Measurements from ENCODE around the gene MYL3.

MYL3 gene

DNA sequence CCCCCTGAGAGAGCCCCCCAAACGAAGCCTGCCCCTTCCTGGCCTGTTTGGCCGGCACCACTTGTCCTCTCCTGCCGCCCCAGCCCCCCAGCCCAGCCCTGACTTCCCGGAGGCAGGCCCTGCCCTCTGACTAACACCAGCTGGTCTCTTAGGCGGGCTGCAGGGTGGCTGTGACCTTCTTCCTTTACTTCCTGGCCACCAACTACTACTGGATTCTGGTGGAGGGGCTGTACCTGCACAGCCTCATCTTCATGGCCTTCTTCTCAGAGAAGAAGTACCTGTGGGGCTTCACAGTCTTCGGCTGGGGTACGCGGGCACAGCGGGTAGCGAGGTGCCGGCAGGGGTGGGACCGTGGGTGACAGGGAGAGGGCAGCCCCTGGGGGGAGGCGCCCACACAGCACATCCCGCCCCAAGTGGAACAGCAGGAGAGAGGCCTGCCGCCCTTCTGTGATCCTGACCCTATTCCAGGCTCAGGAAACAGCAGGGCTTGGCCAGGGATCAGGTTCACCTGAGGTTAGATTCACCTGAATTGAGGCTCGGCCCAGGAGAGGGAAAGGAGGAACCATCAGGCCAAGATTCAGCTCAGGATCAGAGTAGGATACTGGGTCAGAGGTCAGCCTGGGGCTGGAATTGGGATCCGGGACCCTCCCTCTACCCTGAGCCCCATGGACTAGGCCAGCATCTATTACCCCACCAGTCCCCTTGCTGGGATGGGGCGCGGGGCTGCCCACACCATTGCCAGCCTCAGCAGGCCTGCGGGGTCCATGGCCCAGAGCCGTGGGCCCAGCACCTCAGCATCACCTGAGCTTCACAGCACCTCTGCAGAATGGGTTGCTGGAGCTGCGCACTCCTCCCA is 36.1 kb upstream of the MYL3 start:
- no peak for DNase-seq

DNA sequence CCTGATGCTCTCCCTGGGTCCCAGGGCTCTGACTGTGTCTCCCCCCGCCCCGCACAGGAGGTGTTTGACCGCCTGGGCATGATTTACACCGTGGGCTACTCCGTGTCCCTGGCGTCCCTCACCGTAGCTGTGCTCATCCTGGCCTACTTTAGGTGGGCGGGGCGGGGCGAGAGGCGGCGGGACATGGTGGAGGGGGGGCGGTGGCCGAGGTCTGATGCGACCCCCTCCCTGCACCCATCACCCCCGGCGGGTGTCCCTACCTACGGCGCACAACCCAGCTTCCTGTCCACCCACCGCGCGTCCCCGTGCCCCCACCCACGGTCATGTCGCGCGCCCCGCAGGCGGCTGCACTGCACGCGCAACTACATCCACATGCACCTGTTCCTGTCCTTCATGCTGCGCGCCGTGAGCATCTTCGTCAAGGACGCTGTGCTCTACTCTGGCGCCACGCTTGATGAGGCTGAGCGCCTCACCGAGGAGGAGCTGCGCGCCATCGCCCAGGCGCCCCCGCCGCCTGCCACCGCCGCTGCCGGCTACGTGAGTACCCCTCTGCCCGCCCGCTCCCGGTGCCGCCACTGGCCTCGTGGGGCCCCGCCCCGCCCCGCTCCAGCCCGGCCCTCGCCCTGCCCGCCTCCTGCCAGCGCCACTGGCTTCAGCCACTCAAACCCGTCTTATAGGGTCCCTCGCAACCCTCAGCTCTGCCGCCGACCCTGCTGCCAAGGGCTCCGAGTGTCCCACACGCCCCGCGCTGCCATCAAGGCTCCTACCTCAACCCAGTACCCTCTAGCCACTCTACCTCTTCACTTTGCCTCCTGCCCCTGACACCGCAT is 35.3 kb upstream of the MYL3 start:
- DNase-seq: no peak

GRCh38 chr3:46897829-46898320 is 34.6 kb upstream of the MYL3 start:
- DNase-seq: no peak

DNA sequence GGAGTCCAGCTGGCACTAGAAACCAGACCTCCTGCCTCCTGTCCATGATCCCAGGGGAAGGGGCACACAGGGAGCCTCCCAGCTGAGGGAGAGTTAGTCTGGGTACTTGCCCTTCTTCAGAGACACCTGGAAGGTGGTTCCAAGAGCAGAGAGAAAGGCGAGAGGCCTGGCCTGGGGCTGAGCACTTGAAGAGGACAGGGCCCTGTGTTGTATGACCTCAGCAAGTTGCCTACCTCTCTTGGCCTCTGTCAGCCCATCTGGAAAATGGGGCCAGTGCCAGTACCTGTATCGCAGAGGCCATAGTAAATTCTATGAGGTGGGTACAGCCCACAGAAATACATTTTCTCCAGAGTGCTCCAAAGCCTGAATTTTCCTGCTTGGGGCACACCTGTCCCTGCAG is 33.8 kb upstream of the MYL3 start:
- DNase-seq: no peak

- no peak for DNase-seq
These were observed 33.1 kb upstream of the MYL3 start for GRCh38 chr3:46896386-46896785.

DNA sequence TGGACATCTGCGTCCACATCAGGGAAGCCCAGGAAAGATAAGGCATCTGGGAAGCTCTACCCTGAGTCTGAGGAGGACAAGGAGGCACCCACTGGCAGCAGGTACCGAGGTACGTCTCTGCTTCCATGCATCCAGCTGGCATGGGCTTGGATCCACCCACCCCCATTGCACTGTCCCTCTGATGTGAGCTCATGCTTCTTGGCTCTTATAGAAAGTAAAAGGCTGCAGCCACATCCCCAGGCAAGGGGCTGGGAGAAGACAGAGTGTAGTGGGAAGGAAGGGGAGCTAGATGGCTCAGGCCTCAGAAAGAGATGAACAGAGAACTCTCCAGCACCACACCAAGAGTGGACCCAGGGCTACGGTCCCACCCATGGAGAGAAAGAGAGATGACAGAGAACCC is 32.5 kb upstream of the MYL3 start:
- no peak for DNase-seq

- DNase-seq: no peak
These were observed 32.0 kb upstream of the MYL3 start for GRCh38 chr3:46895204-46895660.

GRCh38 chr3:46894256-46894655 is 31.0 kb upstream of the MYL3 start:
- DNase-seq: no peak

DNA sequence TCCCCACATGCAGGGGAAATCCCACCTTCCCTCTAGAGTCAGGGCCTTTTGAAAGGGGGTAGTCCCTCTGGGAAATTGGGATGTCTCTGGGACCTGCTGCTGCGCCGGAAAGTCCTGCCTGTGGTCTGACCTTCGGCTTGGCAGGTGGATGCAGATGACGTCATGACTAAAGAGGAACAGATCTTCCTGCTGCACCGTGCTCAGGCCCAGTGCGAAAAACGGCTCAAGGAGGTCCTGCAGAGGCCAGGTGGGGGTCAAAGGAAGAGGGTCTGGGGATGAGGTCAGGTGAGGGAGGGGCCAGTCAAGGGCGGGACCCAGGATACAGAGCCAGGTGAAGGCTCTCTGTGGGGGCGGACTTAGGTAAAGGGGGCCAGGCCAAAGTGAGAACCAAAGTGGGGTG is 30.5 kb upstream of the MYL3 start:
- DNase-seq: no peak

GRCh38 chr3:46893146-46893748 is 30.0 kb upstream of the MYL3 start:
- no peak for DNase-seq

DNA sequence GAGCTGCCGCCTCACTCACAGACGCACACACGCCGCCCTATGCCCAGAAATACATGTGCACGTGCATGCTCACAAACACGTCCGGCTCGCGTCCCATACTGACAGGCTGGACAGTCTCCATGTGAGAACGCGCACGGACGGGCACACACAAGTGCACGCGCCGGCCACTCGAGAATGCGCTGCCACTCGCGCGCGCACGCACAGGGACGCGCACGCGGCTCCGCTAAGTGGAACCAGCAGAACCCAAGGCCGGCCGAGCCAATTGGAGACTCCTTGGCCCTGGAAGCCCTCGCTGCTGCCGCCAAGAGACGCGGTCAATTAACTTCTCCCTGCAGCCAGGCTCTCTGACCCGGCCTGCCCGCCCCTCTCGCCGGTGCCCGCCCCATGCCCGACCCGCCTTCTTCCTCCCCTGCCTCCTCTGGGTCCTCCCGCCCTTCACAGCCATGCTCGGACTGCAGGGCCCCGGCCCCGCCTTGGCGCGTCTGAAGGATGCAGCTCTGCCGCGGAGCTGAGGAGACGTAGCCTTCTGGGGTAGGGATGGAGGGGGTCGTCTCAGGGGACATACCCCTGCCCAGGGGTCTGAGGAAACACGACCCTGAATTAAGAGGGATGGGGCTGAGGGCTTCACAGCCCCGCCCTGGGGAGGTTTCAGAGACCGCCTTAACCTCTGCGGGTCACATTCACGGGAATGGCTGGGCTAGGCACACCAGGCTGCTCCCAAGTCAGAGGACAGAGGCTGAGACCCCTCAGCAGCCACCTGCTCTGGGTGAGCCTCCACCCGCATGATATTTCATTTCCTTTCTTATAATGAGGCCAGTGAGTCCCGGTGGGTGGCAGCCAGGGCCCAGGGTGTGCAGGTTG is 29.3 kb upstream of the MYL3 start:
- DNase-seq: no peak

- no peak for DNase-seq
These were observed 27.9 kb upstream of the MYL3 start for GRCh38 chr3:46891132-46891531.

DNA sequence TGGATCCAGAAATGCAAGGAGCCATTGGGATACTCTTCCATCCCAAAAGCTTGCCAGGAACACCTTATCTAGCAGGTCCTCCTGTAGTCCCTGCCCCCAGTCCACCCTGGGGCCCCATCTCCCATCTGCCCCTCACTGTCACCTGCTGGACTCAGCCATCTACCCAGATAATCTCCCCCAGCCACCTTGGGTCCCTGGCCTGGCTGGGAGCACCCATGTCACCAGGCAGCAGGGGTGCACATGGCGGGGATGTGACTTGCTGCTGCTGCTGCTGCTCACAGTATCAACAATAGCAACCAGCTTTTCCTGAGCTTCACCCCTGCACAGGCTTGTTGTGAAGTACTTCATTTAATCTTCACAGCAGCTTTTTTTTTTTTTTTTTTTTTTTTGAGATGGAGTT is 26.9 kb upstream of the MYL3 start:
- no peak for DNase-seq

DNA sequence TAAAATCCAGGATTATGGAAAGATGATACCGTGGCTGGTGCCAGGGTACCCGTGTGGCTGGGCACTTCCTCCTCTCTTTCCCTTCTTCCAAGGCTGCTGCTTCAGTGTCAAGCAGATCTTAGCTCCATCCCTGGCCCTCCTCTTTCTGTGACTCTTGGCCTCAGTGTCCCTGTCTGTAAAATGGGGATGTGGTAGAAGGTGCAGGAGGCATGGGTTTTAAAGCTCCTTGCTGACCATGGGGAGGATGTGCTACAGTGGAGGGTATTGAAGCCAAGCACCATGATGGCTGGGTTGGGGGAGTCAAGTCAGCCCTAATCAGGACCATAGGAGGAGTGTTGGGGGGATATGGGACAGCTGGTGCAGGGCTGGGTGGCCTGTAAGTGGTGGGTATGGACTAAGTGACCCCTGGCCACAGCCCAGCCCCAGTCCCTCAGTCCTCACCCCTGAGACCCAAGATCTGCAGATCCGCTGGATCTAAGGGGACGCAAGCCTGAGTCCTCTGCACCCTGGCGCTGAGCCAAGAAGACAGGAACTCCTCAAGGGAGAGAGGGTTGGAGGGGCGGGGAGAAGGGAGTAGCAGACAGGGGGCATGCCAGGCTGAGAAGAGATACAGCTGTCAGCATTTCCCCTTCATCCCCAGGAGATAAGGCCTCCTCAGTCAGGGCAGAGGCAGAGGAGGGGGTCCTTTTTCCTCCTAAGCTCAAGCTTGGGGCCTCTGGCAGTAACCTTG is 26.3 kb upstream of the MYL3 start:
- DNase-seq: no peak

DNA sequence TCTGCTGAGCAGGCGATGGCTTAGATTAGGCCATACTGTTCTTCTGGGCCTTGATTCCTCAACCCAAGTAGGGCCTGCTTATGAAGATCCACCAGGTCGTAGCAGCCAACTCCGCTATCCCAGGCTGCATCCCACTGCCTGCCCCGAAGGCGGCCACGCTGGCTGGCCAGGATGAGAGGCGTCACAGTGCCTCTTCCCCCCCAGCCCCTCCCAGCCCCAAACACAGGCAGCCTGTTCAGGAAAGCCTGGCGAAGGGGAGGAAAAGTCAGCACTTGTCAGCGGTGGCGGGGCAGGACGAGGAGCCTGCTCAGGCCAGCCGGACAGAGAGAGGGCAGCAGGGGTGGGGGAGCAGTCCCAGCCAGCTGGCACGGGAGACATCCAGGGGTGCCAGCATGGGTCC is 25.5 kb upstream of the MYL3 start:
- no peak for DNase-seq

DNA sequence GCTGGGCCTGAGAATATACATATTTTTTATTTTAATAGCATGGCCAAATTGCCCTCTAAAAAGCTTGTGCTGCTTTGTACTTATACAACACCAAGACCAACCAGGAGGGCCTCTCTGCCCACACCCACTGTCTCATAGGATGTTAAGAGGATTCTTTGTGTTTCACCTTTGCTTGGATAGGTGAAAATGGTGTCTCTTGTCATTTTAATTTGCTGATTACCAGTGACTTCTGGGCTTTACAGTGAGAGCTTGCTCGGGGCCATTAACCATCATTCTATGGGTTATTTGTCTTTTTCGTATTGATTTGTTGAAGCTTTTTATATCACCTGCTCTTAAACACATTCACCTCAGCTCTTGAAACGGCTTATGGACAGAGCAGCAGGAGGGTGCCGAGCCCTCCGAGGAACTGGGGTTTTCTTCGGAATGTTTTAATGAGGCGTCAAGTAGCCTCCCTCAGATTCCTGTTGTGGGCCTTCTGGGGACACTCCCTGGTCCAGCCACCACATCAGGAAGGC is 24.8 kb upstream of the MYL3 start:
- DNase-seq: no peak

- no peak for DNase-seq
These were observed 22.4 kb upstream of the MYL3 start for GRCh38 chr3:46885612-46886011.

DNA sequence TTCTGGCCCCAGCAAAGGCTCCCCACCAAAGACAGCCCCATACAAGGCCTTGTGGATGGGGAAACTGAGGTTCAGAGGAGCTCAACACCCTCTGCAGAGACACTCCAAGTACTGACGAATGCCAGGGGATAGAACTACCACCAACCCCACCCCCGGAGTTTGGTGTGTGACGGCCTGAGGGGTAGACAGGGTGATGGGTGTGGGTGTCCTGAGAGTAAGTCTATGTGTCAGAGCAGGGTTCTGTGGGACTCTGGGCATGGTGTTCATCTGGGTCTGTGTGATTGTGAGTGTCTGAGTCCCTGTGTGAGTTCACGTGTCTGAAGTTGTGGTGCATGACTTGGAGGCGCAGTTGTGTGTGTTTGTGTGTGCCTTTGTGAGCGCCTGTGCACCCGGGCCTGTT is 21.7 kb upstream of the MYL3 start:
- DNase-seq: no peak

DNA sequence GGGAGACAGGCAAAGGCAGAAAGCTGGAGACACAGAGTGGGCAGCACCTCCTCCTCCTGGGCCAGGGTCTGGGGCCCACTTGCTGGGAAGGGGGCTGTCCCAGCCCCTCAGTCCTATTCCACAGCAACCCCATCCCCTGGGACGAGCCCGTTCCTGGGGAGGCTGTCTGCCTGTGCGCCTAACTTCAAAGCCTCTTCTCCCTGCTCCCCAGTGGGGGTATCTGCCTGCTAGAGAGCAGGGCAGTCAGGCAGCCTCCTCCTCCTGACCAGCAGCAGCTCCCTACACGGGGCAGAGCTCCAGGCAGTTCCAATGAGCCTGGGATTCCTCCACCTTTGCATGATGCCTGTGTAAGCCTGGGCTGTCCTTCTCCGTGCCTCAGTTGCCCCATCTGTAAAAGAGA is 21.2 kb upstream of the MYL3 start:
- DNase-seq: no peak

GRCh38 chr3:46883830-46884185 is 20.6 kb upstream of the MYL3 start:
- DNase-seq: no peak

GRCh38 chr3:46883054-46883829 is 20.0 kb upstream of the MYL3 start:
- no peak for DNase-seq

Data from NCI-H446 treated with DMSO at 0.1 percent for 48 hours (cell line).